T-cell (primary cell): ENCODE data around the gene CFTR. TPM values are rescaled to one million over a fixed set of nuclear protein-coding genes. Genes with fewer than 3 reads are reported as not detected.

Source experiments
- ATAC-seq, 4 experiments: fragments of 200-7000 bp in 3 of 4; fragments of 150-1000 bp in 1 of 4; cut with Tn5 transposase; replicated peaks in 1 of 4; 1 replicate in 3 of 4; 2 replicates in 1 of 4; pipeline ENCODE4 v1.10.0; 2021; ENCODE audit warnings: moderate library complexity in 3 of 4, mild to moderate bottlenecking in 2 of 4, moderate number of reproducible peaks in 1 of 4
- CTCF ChIA-PET, 2 donors: fragments of 300-600 bp; sonication (Branson Sonifier 250); formaldehyde crosslinking; loops; one replicate each; lab custom pipeline; 2022; ENCODE audit warnings: antibody characterized with exemption in 2 of 2; lab: Charles Lee
- POLR2A ChIA-PET, 2 donors: fragments of 300-600 bp; sonication (Branson Sonifier 250); formaldehyde crosslinking; loops; one replicate each; lab custom pipeline; 2022; ENCODE audit warnings: antibody characterized with exemption in 2 of 2; lab: Charles Lee
- DNase-seq, 35 experiments: peaks; one replicate each; pipeline versions ENCODE4 v3.0.0 to v3.0.0-alpha.2; 2013 to 2023
- H3K27ac ChIP-seq: one replicate; pipeline ENCODE4 v1.5.1; 2013; ENCODE audit warnings: low read length
- H3K27me3 ChIP-seq, 2 experiments: replicated peaks in 1 of 2; 1 replicate in 1 of 2; 2 replicates in 1 of 2; pipeline versions ENCODE4 v1.6.1 to v1.7.0; 2013; ENCODE audit warnings: low read length in 1 of 2, mixed read lengths in 1 of 2; ENCODE audit not compliant: control insufficient read depth in 2 of 2, insufficient read depth in 2 of 2; ENCODE audit errors: extremely low read depth in 1 of 2
- H3K36me3 ChIP-seq, 2 donors: 1 replicate in 1 of 2; 2 replicates in 1 of 2; pipeline versions ENCODE4 v1.6.1 to v1.7.0; 2013; ENCODE audit warnings: low read length in 1 of 2; ENCODE audit not compliant: control insufficient read depth in 2 of 2, insufficient read depth in 1 of 2; ENCODE audit errors: extremely low read depth in 1 of 2
- H3K4me1 ChIP-seq, 2 experiments: 1 replicate in 1 of 2; 2 replicates in 1 of 2; pipeline versions ENCODE4 v1.6.1 to v1.7.0; 2013; ENCODE audit warnings: low read length in 2 of 2, mixed read lengths in 1 of 2; ENCODE audit not compliant: insufficient read depth in 2 of 2, control insufficient read depth in 1 of 2; ENCODE audit errors: extremely low read depth in 1 of 2
- H3K4me3 ChIP-seq, 2 donors: 1 replicate in 1 of 2; 2 replicates in 1 of 2; pipeline versions ENCODE4 v1.5.1 to v1.7.0; 2013; ENCODE audit warnings: mild to moderate bottlenecking in 2 of 2, low read length in 1 of 2, moderate library complexity in 1 of 2; ENCODE audit not compliant: control insufficient read depth in 1 of 2; ENCODE audit errors: extremely low read depth in 1 of 2
- H3K9me3 ChIP-seq: 2 replicates; pipeline ENCODE4 v1.7.0; 2013
- H3K27ac Mint-ChIP-seq, 2 donors: one replicate each; pipeline ENCODE4 v1.8.0; 2020 to 2021; ENCODE audit warnings: mild to moderate bottlenecking in 2 of 2, mixed read lengths in 2 of 2
- H3K27me3 Mint-ChIP-seq, 2 donors: one replicate each; pipeline ENCODE4 v1.8.0; 2021 to 2022; ENCODE audit warnings: mixed read lengths in 2 of 2
- H3K36me3 Mint-ChIP-seq: one replicate; pipeline ENCODE4 v1.8.0; 2021; ENCODE audit warnings: mixed read lengths
- H3K4me1 Mint-ChIP-seq, 3 donors: one replicate each; pipeline ENCODE4 v1.8.0; 2020 to 2022; ENCODE audit warnings: mixed read lengths in 3 of 3, mild to moderate bottlenecking in 1 of 3
- H3K4me3 Mint-ChIP-seq, 3 donors: one replicate each; pipeline ENCODE4 v1.8.0; 2020 to 2022; ENCODE audit warnings: mild to moderate bottlenecking in 3 of 3, mixed read lengths in 3 of 3, moderate library complexity in 3 of 3
- H3K9me3 Mint-ChIP-seq, 3 donors: one replicate each; pipeline ENCODE4 v1.8.0; 2020 to 2022; ENCODE audit warnings: mixed read lengths in 3 of 3
- WGBS: methylation state at CpG from one replicate; pipeline ENCODE4 v1.1.5; 2013; ENCODE audit warnings: missing lambda C conversion rate; ENCODE audit not compliant: insufficient coverage; 5-methylcytosine and 5-hydroxymethylcytosine counted together
- total RNA-seq, 35 experiments: library from RNA in 6 of 35; stranded (reverse) in 6 of 35; fragments of 120-200 nt in 1 of 35; gene quantifications; one replicate each; pipeline versions ENCODE4 v1.2.1 to v1.2.4 and lab custom pipeline; 2013 to 2026

Gene CFTR
- total RNA-seq, 5 donors from 2014 or later (not counting 1 experiment from before 2014, with no cell fraction given): 0.44 to 0.53 (median 0.47) TPM; not detected in 2

DNA sequence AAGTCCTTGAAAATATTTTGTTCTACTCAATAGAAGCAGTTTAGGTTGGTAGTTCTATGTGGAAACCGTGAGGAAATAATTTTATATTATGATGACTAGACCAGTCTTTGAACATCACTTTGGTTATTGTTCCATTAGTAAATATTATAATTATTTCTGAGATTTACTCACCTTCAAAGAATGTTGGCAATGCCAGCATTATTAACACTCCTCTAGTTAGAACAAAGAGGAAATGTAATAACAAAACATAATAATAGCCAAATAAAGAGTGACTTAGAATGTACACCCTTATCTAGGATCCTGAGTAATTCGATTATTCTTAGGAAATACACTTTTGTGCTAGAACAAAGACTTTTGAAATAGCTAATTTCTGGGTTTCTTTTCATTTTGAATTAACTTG, 121.1 kb downstream of the CFTR start:
- H3K9me3 Mint-ChIP-seq: peaks cover 0 to 3% (median 3%) of the 10 kb centered on the region in 3 donors
- DNase-seq (no peak), ATAC-seq (no peak)
- H3K27me3 ChIP-seq: no peaks in the 10 kb centered on the region
- H3K36me3 Mint-ChIP-seq: no peaks in the 10 kb centered on the region
- H3K4me3 Mint-ChIP-seq: no peak overlapping the region
- POLR2A ChIA-PET: no interaction called here
- CTCF ChIA-PET: no interaction called here
- H3K9me3 ChIP-seq: no peaks in the 10 kb centered on the region
- H3K4me3 ChIP-seq: no peak overlapping the region
- no peaks in the 10 kb centered on the region for H3K36me3 ChIP-seq
- no peak overlapping the region for H3K27ac ChIP-seq
- no CpG with 5 or more reads among the region's 2 CpGs for WGBS
- no peaks in the 10 kb centered on the region for H3K27me3 Mint-ChIP-seq
- no peaks in the 10 kb centered on the region for H3K4me1 Mint-ChIP-seq
- H3K4me1 ChIP-seq: no peaks in the 10 kb centered on the region
- H3K27ac Mint-ChIP-seq: no peak overlapping the region

DNA sequence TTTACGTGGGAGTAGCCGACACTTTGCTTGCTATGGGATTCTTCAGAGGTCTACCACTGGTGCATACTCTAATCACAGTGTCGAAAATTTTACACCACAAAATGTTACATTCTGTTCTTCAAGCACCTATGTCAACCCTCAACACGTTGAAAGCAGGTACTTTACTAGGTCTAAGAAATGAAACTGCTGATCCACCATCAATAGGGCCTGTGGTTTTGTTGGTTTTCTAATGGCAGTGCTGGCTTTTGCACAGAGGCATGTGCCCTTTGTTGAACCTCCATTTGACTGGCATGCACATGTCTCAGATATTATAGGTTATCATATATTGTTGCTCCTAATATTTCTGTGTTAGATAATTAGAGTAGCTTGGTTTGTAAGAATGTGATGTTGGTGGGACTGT, 123.8 kb downstream of the CFTR start:
- WGBS: no CpG with 5 or more reads among the region's 4 CpGs
- H3K4me3 ChIP-seq: no peak overlapping the region
- no peaks in the 10 kb centered on the region for H3K4me1 ChIP-seq
- no peak overlapping the region for H3K4me3 Mint-ChIP-seq
- H3K27ac Mint-ChIP-seq: no peak overlapping the region
- ChIA-PET POLR2A (no interaction called here), CTCF (interaction anchor here in 1 of 2 donors (0.7 kb wide), 1 partner anchor 239 kb away, joined by 3 read pairs; no protein-coding TSS in a partner anchor)
- ATAC-seq: no peak
- no peak overlapping the region for H3K27ac ChIP-seq
- H3K36me3 Mint-ChIP-seq: no peaks in the 10 kb centered on the region
- no peaks in the 10 kb centered on the region for H3K36me3 ChIP-seq
- no peaks in the 10 kb centered on the region for H3K9me3 ChIP-seq
- H3K9me3 Mint-ChIP-seq: peaks cover 0 to 3% (median 0%) of the 10 kb centered on the region in 3 donors
- H3K4me1 Mint-ChIP-seq: no peaks in the 10 kb centered on the region
- DNase-seq: no peak
- H3K27me3 ChIP-seq: no peaks in the 10 kb centered on the region
- no peaks in the 10 kb centered on the region for H3K27me3 Mint-ChIP-seq

- Histone ChIP-seq H3K4me3 (no peak overlapping the region), H3K9me3 (no peaks in the 10 kb centered on the region), H3K27me3 (no peaks in the 10 kb centered on the region), H3K36me3 (no peaks in the 10 kb centered on the region), H3K4me1 (no peaks in the 10 kb centered on the region), H3K27ac (no peak overlapping the region)
- no peaks in the 10 kb centered on the region for H3K27me3 Mint-ChIP-seq
- peaks cover 0 to 3% (median 0%) of the 10 kb centered on the region in 3 donors for H3K9me3 Mint-ChIP-seq
- ChIA-PET CTCF (no interaction called here), POLR2A (no interaction called here)
- no peaks in the 10 kb centered on the region for H3K4me1 Mint-ChIP-seq
- ATAC-seq: no peak
- DNase-seq: no peak
- no peaks in the 10 kb centered on the region for H3K36me3 Mint-ChIP-seq
- no peak overlapping the region for H3K4me3 Mint-ChIP-seq
- H3K27ac Mint-ChIP-seq: no peak overlapping the region
These were observed 125.9 kb downstream of the CFTR start for GRCh38 chr7:117605712-117606111.

- ChIA-PET POLR2A (no interaction called here), CTCF (no interaction called here)
- ATAC-seq (no peak), DNase-seq (no peak)
- Histone ChIP-seq H3K27me3 (no peaks in the 10 kb centered on the region), H3K9me3 (no peaks in the 10 kb centered on the region), H3K4me3 (no peak overlapping the region), H3K36me3 (no peaks in the 10 kb centered on the region), H3K27ac (no peak overlapping the region), H3K4me1 (no peaks in the 10 kb centered on the region)
- peaks cover 0 to 3% (median 0%) of the 10 kb centered on the region in 3 donors for H3K9me3 Mint-ChIP-seq
- H3K4me3 Mint-ChIP-seq: no peak overlapping the region
- 90% methylated on average over 1 of the region's 3 CpGs for whole genome bisulfite sequencing
- H3K27ac Mint-ChIP-seq: no peak overlapping the region
- no peaks in the 10 kb centered on the region for H3K4me1 Mint-ChIP-seq
- no peaks in the 10 kb centered on the region for H3K27me3 Mint-ChIP-seq
- H3K36me3 Mint-ChIP-seq: no peaks in the 10 kb centered on the region
These were observed 126.3 kb downstream of the CFTR start for GRCh38 chr7:117606132-117606531.

DNA sequence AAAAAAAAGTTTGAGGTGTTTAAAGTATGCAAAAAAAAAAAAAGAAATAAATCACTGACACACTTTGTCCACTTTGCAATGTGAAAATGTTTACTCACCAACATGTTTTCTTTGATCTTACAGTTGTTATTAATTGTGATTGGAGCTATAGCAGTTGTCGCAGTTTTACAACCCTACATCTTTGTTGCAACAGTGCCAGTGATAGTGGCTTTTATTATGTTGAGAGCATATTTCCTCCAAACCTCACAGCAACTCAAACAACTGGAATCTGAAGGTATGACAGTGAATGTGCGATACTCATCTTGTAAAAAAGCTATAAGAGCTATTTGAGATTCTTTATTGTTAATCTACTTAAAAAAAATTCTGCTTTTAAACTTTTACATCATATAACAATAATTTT, 130.6 kb downstream of the CFTR start:
- no peaks in the 10 kb centered on the region for H3K4me1 Mint-ChIP-seq
- no CpG with 5 or more reads among the region's 2 CpGs for WGBS
- Histone ChIP-seq H3K4me1 (no peaks in the 10 kb centered on the region), H3K36me3 (no peaks in the 10 kb centered on the region), H3K27ac (no peak overlapping the region), H3K9me3 (no peaks in the 10 kb centered on the region), H3K4me3 (no peak overlapping the region), H3K27me3 (no peaks in the 10 kb centered on the region)
- no peak overlapping the region for H3K27ac Mint-ChIP-seq
- DNase-seq (no peak), ATAC-seq (no peak)
- ChIA-PET POLR2A (no interaction called here), CTCF (no interaction called here)
- H3K9me3 Mint-ChIP-seq: no peaks in the 10 kb centered on the region
- H3K27me3 Mint-ChIP-seq: no peaks in the 10 kb centered on the region
- H3K36me3 Mint-ChIP-seq: no peaks in the 10 kb centered on the region
- no peak overlapping the region for H3K4me3 Mint-ChIP-seq

GRCh38 chr7:117612637-117613036, 132.8 kb downstream of the CFTR start:
- ChIA-PET CTCF (no interaction called here), POLR2A (no interaction called here)
- no peak overlapping the region for H3K27ac ChIP-seq
- H3K4me3 Mint-ChIP-seq: no peak overlapping the region
- H3K4me1 Mint-ChIP-seq: no peaks in the 10 kb centered on the region
- no peak overlapping the region for H3K27ac Mint-ChIP-seq
- no peaks in the 10 kb centered on the region for H3K27me3 Mint-ChIP-seq
- no peaks in the 10 kb centered on the region for H3K4me1 ChIP-seq
- H3K27me3 ChIP-seq: no peaks in the 10 kb centered on the region
- no peaks in the 10 kb centered on the region for H3K36me3 Mint-ChIP-seq
- H3K4me3 ChIP-seq: no peak overlapping the region
- no peaks in the 10 kb centered on the region for H3K9me3 ChIP-seq
- 93% methylated on average over 3 of the region's 3 CpGs for WGBS
- ATAC-seq (no peak), DNase-seq (no peak)
- peaks cover 0 to 1% (median 0%) of the 10 kb centered on the region in 3 donors for H3K9me3 Mint-ChIP-seq
- no peaks in the 10 kb centered on the region for H3K36me3 ChIP-seq

GRCh38 chr7:117616694-117617093, 136.9 kb downstream of the CFTR start:
- Histone ChIP-seq H3K36me3 (no peaks in the 10 kb centered on the region), H3K27ac (no peak overlapping the region), H3K9me3 (no peaks in the 10 kb centered on the region), H3K4me1 (no peaks in the 10 kb centered on the region), H3K27me3 (no peaks in the 10 kb centered on the region), H3K4me3 (no peak overlapping the region)
- Mint-ChIP-seq H3K4me3 (no peak overlapping the region), H3K36me3 (no peaks in the 10 kb centered on the region), H3K4me1 (no peaks in the 10 kb centered on the region), H3K27ac (no peak overlapping the region), H3K27me3 (no peaks in the 10 kb centered on the region), H3K9me3 (peaks cover 0 to 4% (median 0%) of the 10 kb centered on the region in 3 donors)
- ChIA-PET CTCF (no interaction called here), POLR2A (no interaction called here)
- no CpG with 5 or more reads among the region's 1 CpG for WGBS
- no peak for DNase-seq
- ATAC-seq: no peak
